H9 (cell line): ENCODE measurements around the gene CEP44. TPM values are rescaled to one million over a fixed set of nuclear protein-coding genes. Genes with fewer than 3 reads are reported as not detected.

ENCODE experiments used
- DNase-seq: peaks from one replicate; pipeline ENCODE4 v3.0.0-alpha.2; 2017
- H2AFZ ChIP-seq: one replicate; pipeline ENCODE4 v1.6.1; 2013; ENCODE audit warnings: mild to moderate bottlenecking, low read length, control low read depth, moderate library complexity
- H2AK5ac ChIP-seq: 2 replicates; pipeline ENCODE4 v1.6.1; 2013; ENCODE audit warnings: low read length, control low read depth, mixed read lengths; ENCODE audit not compliant: insufficient read length
- H2BK120ac ChIP-seq: one replicate; pipeline ENCODE4 v1.6.1; 2013; ENCODE audit warnings: low read depth, mild to moderate bottlenecking, low read length, control low read depth, inconsistent platforms; ENCODE audit not compliant: poor library complexity, severe bottlenecking
- H2BK12ac ChIP-seq: 2 replicates; pipeline ENCODE4 v1.6.1; 2013; ENCODE audit warnings: low read length, control low read depth, mixed read lengths, low read depth; ENCODE audit not compliant: insufficient read length
- H2BK15ac ChIP-seq: 2 replicates; pipeline ENCODE4 v1.6.1; 2013; ENCODE audit warnings: low read depth, low read length, control low read depth
- H2BK20ac ChIP-seq: one replicate; pipeline ENCODE4 v1.6.1; 2013; ENCODE audit warnings: low read depth, mild to moderate bottlenecking, low read length, control low read depth, inconsistent platforms; ENCODE audit not compliant: poor library complexity, severe bottlenecking
- H2BK5ac ChIP-seq: 2 replicates; pipeline ENCODE4 v1.6.1; 2013; ENCODE audit warnings: low read length, control low read depth, mixed read lengths; ENCODE audit not compliant: insufficient read length
- H3K14ac ChIP-seq: 2 replicates; pipeline ENCODE4 v1.6.1; 2013; ENCODE audit warnings: low read length, control low read depth; ENCODE audit not compliant: insufficient read depth
- H3K18ac ChIP-seq: 2 replicates; pipeline ENCODE4 v1.6.1; 2013; ENCODE audit warnings: low read depth, mild to moderate bottlenecking, mixed read lengths, low read length, control low read depth; ENCODE audit not compliant: insufficient read length
- H3K23ac ChIP-seq: 2 replicates; pipeline ENCODE4 v1.6.1; 2013; ENCODE audit warnings: low read length, control low read depth, mixed read lengths, low read depth; ENCODE audit not compliant: insufficient read length
- H3K23me2 ChIP-seq: 2 replicates; pipeline ENCODE4 v1.6.1; 2013; ENCODE audit warnings: low read depth, mild to moderate bottlenecking, mixed read lengths, low read length, control low read depth; ENCODE audit not compliant: insufficient read length, poor library complexity, severe bottlenecking
- H3K27ac ChIP-seq: 2 replicates; pipeline ENCODE4 v1.5.1; 2013; ENCODE audit warnings: low read length, control low read depth, mixed read lengths, low read depth; ENCODE audit not compliant: insufficient read length
- H3K27me3 ChIP-seq: 2 replicates; pipeline ENCODE4 v1.6.1; 2013; ENCODE audit warnings: low read length, control low read depth, inconsistent platforms; ENCODE audit not compliant: insufficient read depth
- H3K4ac ChIP-seq: 2 replicates; pipeline ENCODE4 v1.6.1; 2013; ENCODE audit warnings: low read depth, mild to moderate bottlenecking, control low read depth, inconsistent platforms, low read length, moderate library complexity
- H3K4me1 ChIP-seq: 2 replicates; pipeline ENCODE4 v1.6.1; 2013; ENCODE audit warnings: low read length, control low read depth, inconsistent platforms; ENCODE audit not compliant: insufficient read depth
- H3K4me2 ChIP-seq: 2 replicates; pipeline ENCODE4 v1.6.1; 2013; ENCODE audit warnings: low read length, control low read depth, mixed read lengths; ENCODE audit not compliant: insufficient read length, insufficient read depth
- H3K56ac ChIP-seq: 2 replicates; pipeline ENCODE4 v1.6.1; 2013; ENCODE audit warnings: low read depth, mild to moderate bottlenecking, mixed read lengths, low read length, control low read depth; ENCODE audit not compliant: insufficient read length
- H3K79me1 ChIP-seq: 2 replicates; pipeline ENCODE4 v1.6.1; 2013; ENCODE audit warnings: low read depth, mild to moderate bottlenecking, moderate library complexity, low read length, control low read depth, inconsistent platforms; ENCODE audit not compliant: insufficient read depth, poor library complexity, severe bottlenecking
- H3K79me2 ChIP-seq: 2 replicates; pipeline ENCODE4 v1.6.1; 2013; ENCODE audit warnings: low read length, control low read depth, inconsistent platforms; ENCODE audit not compliant: insufficient read depth
- H3K9ac ChIP-seq: 2 replicates; pipeline ENCODE4 v1.6.1; 2013; ENCODE audit warnings: low read length, control low read depth, mixed read lengths; ENCODE audit not compliant: insufficient read length; ENCODE audit errors: extremely low read depth
- H3K9me3 ChIP-seq: one replicate; pipeline ENCODE4 v1.6.1; 2013; ENCODE audit warnings: low read depth, low read length, inconsistent platforms; ENCODE audit not compliant: control insufficient read depth
- H3T11ph ChIP-seq: one replicate; pipeline ENCODE4 v1.6.1; 2013; ENCODE audit warnings: mild to moderate bottlenecking, low read length, control low read depth, inconsistent platforms
- H4K20me1 ChIP-seq: one replicate; pipeline ENCODE4 v1.6.1; 2013; ENCODE audit not compliant: control insufficient read depth, insufficient read length, insufficient read depth
- H4K5ac ChIP-seq: 2 replicates; pipeline ENCODE4 v1.6.1; 2013; ENCODE audit warnings: low read depth, mild to moderate bottlenecking, mixed read lengths, low read length, control low read depth; ENCODE audit not compliant: insufficient read length
- H4K8ac ChIP-seq: replicated peaks from 2 replicates; pipeline ENCODE4 v1.6.1; 2013; ENCODE audit warnings: low read length, control low read depth, mixed read lengths, low read depth; ENCODE audit not compliant: insufficient read length
- H4K91ac ChIP-seq: 2 replicates; pipeline ENCODE4 v1.6.1; 2013; ENCODE audit warnings: low read depth, mild to moderate bottlenecking, moderate library complexity, mixed read lengths, low read length, control low read depth; ENCODE audit not compliant: insufficient read length
- H3K27ac Mint-ChIP-seq, 3 experiments: 2 replicates in 2 of 3; 3 replicates in 1 of 3; pipeline ENCODE4 v1.8.0; 2020 to 2021; ENCODE audit warnings: mixed read lengths in 3 of 3, mild to moderate bottlenecking in 1 of 3, moderate library complexity in 1 of 3
- H3K27me3 Mint-ChIP-seq: 2 replicates; pipeline ENCODE4 v1.8.0; 2021; ENCODE audit warnings: low read depth, mild to moderate bottlenecking, moderate library complexity, mixed read lengths
- H3K36me3 Mint-ChIP-seq, 3 experiments: 2 replicates in 2 of 3; 3 replicates in 1 of 3; pipeline ENCODE4 v1.8.0; 2020 to 2021; ENCODE audit warnings: low read depth in 3 of 3, mixed read lengths in 3 of 3; ENCODE audit not compliant: insufficient read depth in 1 of 3
- H3K4me1 Mint-ChIP-seq, 2 experiments: 2 replicates each; pipeline ENCODE4 v1.8.0; 2020; ENCODE audit warnings: mixed read lengths in 2 of 2
- H3K4me3 Mint-ChIP-seq, 2 experiments: 2 replicates in 1 of 2; 3 replicates in 1 of 2; pipeline ENCODE4 v1.8.0; 2020 to 2021; ENCODE audit warnings: mild to moderate bottlenecking in 2 of 2, mixed read lengths in 2 of 2, moderate library complexity in 1 of 2
- H3K9me3 Mint-ChIP-seq, 2 experiments: 2 replicates in 1 of 2; 3 replicates in 1 of 2; pipeline ENCODE4 v1.8.0; 2020; ENCODE audit warnings: mild to moderate bottlenecking in 2 of 2, mixed read lengths in 2 of 2, moderate library complexity in 1 of 2
- WGBS: extraction: QIAGEN DNeasy Blood & Tissue Kit; methylation state at CpG from one replicate; pipeline ENCODE4 v1.1.7; 2013; ENCODE audit warnings: missing lambda C conversion rate, low lambda C conversion rate, mixed read lengths; ENCODE audit not compliant: insufficient read length; ENCODE audit errors: extremely low coverage; 5-methylcytosine and 5-hydroxymethylcytosine counted together
- total RNA-seq: library from RNA; stranded (reverse); gene quantifications from 2 replicates; pipeline ENCODE4 v1.2.1, GENCODE V29; 2021
- TF ChIP-seq, protein P1 (sequence below): fragments of 200-600 bp; sonication (generic); conservative IDR thresholded peaks from 3 replicates; pipeline ENCODE4 v1.8.0; 2021; ENCODE audit warnings: antibody characterized with exemption, mild to moderate bottlenecking

Gene CEP44
- total RNA-seq, 1 experiment from 2014 or later: 16.5 TPM

DNA sequence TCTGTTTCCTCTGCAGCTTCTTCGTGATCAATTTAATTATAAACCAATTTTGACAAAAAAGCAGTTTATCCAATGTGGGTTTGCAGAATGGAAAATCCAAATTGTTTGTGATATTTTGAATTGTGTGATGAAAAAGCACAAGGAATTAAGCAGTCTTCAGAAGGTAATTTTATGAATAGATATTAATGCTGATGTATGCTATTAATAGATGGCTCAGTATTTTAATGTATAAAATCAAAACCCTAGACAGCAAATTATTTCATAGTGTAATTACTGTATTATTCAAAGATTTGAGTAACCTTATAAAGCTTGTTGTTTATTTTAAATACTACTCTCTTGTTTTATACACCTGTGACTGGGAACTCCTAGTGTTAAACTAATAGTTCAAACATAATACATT lies 20.0 kb downstream of the CEP44 start:
- Histone ChIP-seq H3K4ac (no peak overlapping the region), H3K18ac (no peak overlapping the region), H4K8ac (no peak overlapping the region), H2BK12ac (no peak overlapping the region), H2BK20ac (no peak overlapping the region), H3K14ac (no peak overlapping the region), H3K4me2 (no peak overlapping the region), H2AK5ac (no peak overlapping the region), H3K9ac (no peak overlapping the region), H3K79me1 (no peaks in the 10 kb centered on the region), H2BK120ac (no peak overlapping the region), H3K4me1 (no peaks in the 10 kb centered on the region), H3K27ac (no peak overlapping the region), H2BK15ac (no peak overlapping the region), H3T11ph (no peak overlapping the region), H3K23me2 (no peaks in the 10 kb centered on the region), H3K56ac (no peak overlapping the region), H4K5ac (no peak overlapping the region), H4K91ac (no peak overlapping the region), H2AFZ (no peak overlapping the region), H2BK5ac (no peak overlapping the region), H3K23ac (no peak overlapping the region), H3K9me3 (no peaks in the 10 kb centered on the region), H3K27me3 (no peaks in the 10 kb centered on the region), H4K20me1 (no peaks in the 10 kb centered on the region), H3K79me2 (no peaks in the 10 kb centered on the region)
- H3K4me3 Mint-ChIP-seq: no peak overlapping the region
- H3K4me1 Mint-ChIP-seq: no peaks in the 10 kb centered on the region
- peaks cover 0 to 29% (median 16%) of the 10 kb centered on the region in 3 experiments; a peak in 5 of 7 replicates for H3K36me3 Mint-ChIP-seq
- TF ChIP-seq, protein P1, sequence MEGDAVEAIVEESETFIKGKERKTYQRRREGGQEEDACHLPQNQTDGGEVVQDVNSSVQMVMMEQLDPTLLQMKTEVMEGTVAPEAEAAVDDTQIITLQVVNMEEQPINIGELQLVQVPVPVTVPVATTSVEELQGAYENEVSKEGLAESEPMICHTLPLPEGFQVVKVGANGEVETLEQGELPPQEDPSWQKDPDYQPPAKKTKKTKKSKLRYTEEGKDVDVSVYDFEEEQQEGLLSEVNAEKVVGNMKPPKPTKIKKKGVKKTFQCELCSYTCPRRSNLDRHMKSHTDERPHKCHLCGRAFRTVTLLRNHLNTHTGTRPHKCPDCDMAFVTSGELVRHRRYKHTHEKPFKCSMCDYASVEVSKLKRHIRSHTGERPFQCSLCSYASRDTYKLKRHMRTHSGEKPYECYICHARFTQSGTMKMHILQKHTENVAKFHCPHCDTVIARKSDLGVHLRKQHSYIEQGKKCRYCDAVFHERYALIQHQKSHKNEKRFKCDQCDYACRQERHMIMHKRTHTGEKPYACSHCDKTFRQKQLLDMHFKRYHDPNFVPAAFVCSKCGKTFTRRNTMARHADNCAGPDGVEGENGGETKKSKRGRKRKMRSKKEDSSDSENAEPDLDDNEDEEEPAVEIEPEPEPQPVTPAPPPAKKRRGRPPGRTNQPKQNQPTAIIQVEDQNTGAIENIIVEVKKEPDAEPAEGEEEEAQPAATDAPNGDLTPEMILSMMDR: no peak
- DNase-seq: no peak
- no peak overlapping the region for H3K27ac Mint-ChIP-seq
- WGBS: no CpG with 5 or more reads among the region's 1 CpG
- H3K9me3 Mint-ChIP-seq: no peaks in the 10 kb centered on the region
- no peaks in the 10 kb centered on the region for H3K27me3 Mint-ChIP-seq
